SH-SY5Y (cell line): ENCODE data around the gene NSD1.

Experiments used
- GATA2 ChIP-seq: IDR thresholded peaks from 2 replicates; pipeline ENCODE4 v1.6.1; 2011; ENCODE audit warnings: mild to moderate bottlenecking, low read depth, low read length
- GATA3 ChIP-seq: IDR thresholded peaks from 2 replicates; pipeline ENCODE4 v1.6.1; 2011; ENCODE audit warnings: low read depth, mild to moderate bottlenecking, low read length, moderate library complexity

- no peak for TF ChIP-seq GATA2
- TF ChIP-seq GATA3, result no peak
Measured at GRCh38 chr5:177296581-177296980, 163.0 kb downstream of the NSD1 start.
